ENCODE measurements around the gene ZNF207. TPM values are rescaled to one million over a fixed set of nuclear protein-coding genes. Genes with fewer than 3 reads are reported as not detected.

Gene ZNF207
- total and polyA plus RNA-seq, 2 of the 8 experiments (the other 6 are each of a cell fraction or from before 2014, with no cell fraction given), result 268 to 286 TPM

DNA sequence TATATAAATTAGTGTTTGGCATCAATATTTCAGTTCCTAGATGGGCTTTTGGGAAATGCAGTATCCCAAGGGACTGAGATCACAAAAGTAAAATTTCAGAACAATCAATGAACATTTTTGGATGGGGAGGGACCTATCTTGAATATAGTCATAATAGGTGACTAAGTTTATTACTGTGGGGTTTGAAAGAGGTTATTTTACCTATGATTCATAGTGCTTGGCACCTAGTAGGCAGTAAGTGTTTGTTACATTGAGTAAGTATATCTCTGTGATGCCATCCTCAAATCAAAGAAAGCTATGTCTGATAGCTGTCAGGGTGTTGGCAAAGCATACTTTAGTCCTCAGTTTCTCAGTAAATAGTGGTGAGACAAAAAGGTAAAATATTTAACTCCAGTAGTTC is 36.9 kb downstream of the ZNF207 start:
- no peaks in the 10 kb centered on the region for H4K20me1 ChIP-seq (replicated peaks in 1 of 2; ENCODE audit: control insufficient read depth in 1 of 2, insufficient read depth in 2 of 2, low read length in 2 of 2)
- no peaks in the 10 kb centered on the region for H3K27me3 ChIP-seq (replicated peaks in 1 of 4; ENCODE audit: control insufficient read depth in 3 of 4, extremely low read depth in 1 of 4, insufficient read depth in 3 of 4, low read length in 3 of 4)
- H3K18ac ChIP-seq (ENCODE audit: extremely low read depth, low read length), result no peak overlapping the region
- no peaks in the 10 kb centered on the region for H3K9me3 ChIP-seq (ENCODE audit: insufficient read depth in 2 of 2, low read depth in 1 of 2, low read length in 1 of 2)
- H3K23ac ChIP-seq (ENCODE audit: insufficient read length), result no peak overlapping the region
- no peaks in the 10 kb centered on the region for H3K79me1 ChIP-seq (ENCODE audit: low read depth, low read length)
- no peak overlapping the region for H3K56ac ChIP-seq (replicated peaks; ENCODE audit: insufficient read length, low read depth, low read length)
- ChIA-PET POLR2A (ENCODE audit: partially characterized antibody) (interaction anchor here (1.1 to 4.1 kb wide), 7 partner anchors 9 to 61 kb away, joined by 3 to 17 read pairs (median 6); no protein-coding TSS in a partner anchor), CTCF (ENCODE audit: partially characterized antibody) (interaction anchor here (0.6 to 0.7 kb wide), 2 partner anchors 902 to 1860 kb away, joined by 3 read pairs; no protein-coding TSS in a partner anchor)
- no peak overlapping the region for H3K4me3 ChIP-seq (ENCODE audit: extremely low read depth in 1 of 4, insufficient read depth in 2 of 4, low read depth in 3 of 4, low read length in 4 of 4)
- H2AK5ac ChIP-seq (ENCODE audit: low read depth, low read length), result no peak overlapping the region
- H2BK20ac ChIP-seq (ENCODE audit: low read length), result no peak overlapping the region
- H3K4me1 ChIP-seq (replicated peaks in 1 of 4; ENCODE audit: control insufficient read depth in 3 of 4, insufficient read depth in 4 of 4, low read length in 3 of 4), result no peaks in the 10 kb centered on the region
- no peak overlapping the region for H2BK5ac ChIP-seq (ENCODE audit: low read depth, low read length)
- TF ChIP-seq GABPA (IDR thresholded peaks at IDR 0.05; ENCODE audit: borderline replicate concordance, insufficient read depth, low read length), result no peak
- no peak for TF ChIP-seq FOSL1 (IDR thresholded peaks at IDR 0.05; ENCODE audit: insufficient read depth, low read depth, low read length)
- TF ChIP-seq NANOG (IDR thresholded peaks at IDR 0.05; ENCODE audit: insufficient read depth, low read depth, low read length, poor library complexity, severe bottlenecking), result no peak
- TF ChIP-seq KDM4A (IDR thresholded peaks at IDR 0.05; ENCODE audit: low read depth, low read length, severe bottlenecking), result no peak
- TF ChIP-seq CTBP2 (IDR thresholded peaks at IDR 0.05; ENCODE audit: borderline replicate concordance, insufficient read depth, insufficient read length, low read length), result no peak
- no peak for TF ChIP-seq EGR1 (IDR thresholded peaks at IDR 0.05; ENCODE audit: borderline replicate concordance, low read depth, low read length)
- no peak for TF ChIP-seq JUN (IDR thresholded peaks at IDR 0.05; ENCODE audit: low read depth, low read length)
- TF ChIP-seq EZH2 (IDR thresholded peaks at IDR 0.05; ENCODE audit: low read depth, low read length, severe bottlenecking), result no peak
- TF ChIP-seq RNF2 (IDR thresholded peaks at IDR 0.05; ENCODE audit: borderline replicate concordance, low read depth, low read length, missing control alignments, poor library complexity, severe bottlenecking), result no peak
- TF ChIP-seq CEBPB (IDR thresholded peaks at IDR 0.05; ENCODE audit: low read depth, low read length), result no peak
- no peak for TF ChIP-seq TEAD4 (IDR thresholded peaks at IDR 0.05; ENCODE audit: low read depth, low read length)
- no peak for TF ChIP-seq RBBP5 (IDR thresholded peaks at IDR 0.05; ENCODE audit: borderline replicate concordance, low read depth, low read length)
- TF ChIP-seq SIRT6 (IDR thresholded peaks at IDR 0.05; ENCODE audit: low read length), result no peak
- TF ChIP-seq MAFK (IDR thresholded peaks at IDR 0.05; ENCODE audit: low read depth, low read length), result no peak
- H2BK12ac ChIP-seq (ENCODE audit: low read depth, low read length), result no peak overlapping the region
- H3K9ac ChIP-seq (replicated peaks in 1 of 4; ENCODE audit: extremely low read depth in 1 of 4, low read depth in 3 of 4, low read length in 3 of 4), result no peak overlapping the region
- H3K4me2 ChIP-seq (ENCODE audit: insufficient read depth in 1 of 2, low read depth in 2 of 2, low read length in 2 of 2), result no peak overlapping the region
- H2BK120ac ChIP-seq (replicated peaks; ENCODE audit: low read depth, low read length), result no peak overlapping the region
- no peak overlapping the region for H2BK15ac ChIP-seq (ENCODE audit: low read length)
- no peak for FAIRE-seq
- no peak overlapping the region for H4K5ac ChIP-seq (ENCODE audit: insufficient read length, low read depth, low read length)
- no peak overlapping the region for H3K4ac ChIP-seq (replicated peaks; ENCODE audit: insufficient read length, low read depth, low read length)
- no peak overlapping the region for H4K91ac ChIP-seq (replicated peaks; ENCODE audit: insufficient read length, low read length)
- H3K23me2 ChIP-seq (ENCODE audit: low read depth, low read length), result no peaks in the 10 kb centered on the region
- H4K8ac ChIP-seq (ENCODE audit: extremely low read depth, insufficient read depth, low read length), result no peak overlapping the region
- H3K36me3 ChIP-seq (ENCODE audit: control insufficient read depth in 2 of 4, insufficient read depth in 4 of 4, low read length in 3 of 4), result peaks cover 0 to 6% (median 1%) of the 10 kb centered on the region in 4 experiments; a peak in 4 of 8 replicates
- H3K14ac ChIP-seq (ENCODE audit: insufficient read length), result no peak overlapping the region
- no peak overlapping the region for H2AFZ ChIP-seq (ENCODE audit: low read length)
- no peak for DNase-seq (ENCODE audit: low read depth in 1 of 2, low spot score in 2 of 2)
- H3K79me2 ChIP-seq (ENCODE audit: control insufficient read depth in 1 of 2, insufficient read depth in 2 of 2, low read length in 2 of 2), result no peaks in the 10 kb centered on the region
- H3K27ac ChIP-seq (ENCODE audit: low read depth, low read length), result no peak overlapping the region
